ENCODE measurements around the gene DEUP1. TPM values are rescaled to one million over a fixed set of nuclear protein-coding genes. Genes with fewer than 3 reads are reported as not detected.
"Not testable (repeated sequence)": the region's sequence is repeated elsewhere in the genome, so short reads cannot be mapped to it uniquely, and the experiment has no call there.

DEUP1 gene
- total RNA-seq, 2 experiments from 2014 or later: not detected

GRCh38 chr11:93443232-93443631 is 112.7 kb downstream of the DEUP1 start:
- H3K9me3 Mint-ChIP-seq (ENCODE audit: low read depth); ATAC-seq; H3K4me3 Mint-ChIP-seq; intact Hi-C loops (cut with DNase I, micrococcal nuclease); H3K4me1 Mint-ChIP-seq; DNase-seq; H3K27me3 Mint-ChIP-seq; POLR2A ChIA-PET; CTCF ChIA-PET; H3K36me3 Mint-ChIP-seq (ENCODE audit: low read depth); H3K27ac Mint-ChIP-seq: not testable (repeated sequence)

DNA sequence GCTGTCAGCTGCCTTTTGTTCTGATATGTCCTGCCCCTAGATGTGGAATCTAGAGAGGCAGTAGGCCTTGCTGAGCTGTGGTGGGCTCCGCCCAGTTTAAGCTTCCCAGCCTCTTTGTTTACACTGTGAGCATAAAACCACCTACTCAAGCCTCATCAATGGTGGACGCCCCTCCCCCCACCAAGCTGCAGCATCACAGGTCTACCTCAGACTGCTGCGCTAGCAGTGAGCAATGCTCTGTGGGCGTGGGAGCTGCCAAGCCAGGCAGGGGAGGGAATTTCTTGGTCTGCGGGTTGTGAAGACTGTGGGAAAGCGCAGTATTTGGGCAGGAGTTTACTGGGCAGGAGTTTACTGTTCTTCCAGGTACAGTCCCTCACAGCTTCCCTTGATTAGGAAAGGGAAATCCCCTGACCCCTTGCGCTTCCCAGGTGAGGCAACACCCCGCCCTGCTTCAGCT is 114.1 kb downstream of the DEUP1 start:
- peaks cover 1% of the 10 kb centered on the region for H3K9me3 Mint-ChIP-seq (ENCODE audit: low read depth)
- intact Hi-C loops (cut with DNase I, micrococcal nuclease): no loop called here
- peaks cover 2% of the 10 kb centered on the region for H3K4me1 Mint-ChIP-seq
- POLR2A ChIA-PET: no interaction called here
- CTCF ChIA-PET: no interaction called here
- no peaks in the 10 kb centered on the region for H3K36me3 Mint-ChIP-seq (ENCODE audit: low read depth)
- H3K4me3 Mint-ChIP-seq: no peak overlapping the region
- no peak overlapping the region for H3K27ac Mint-ChIP-seq
- peak; percentile 67 for DNase-seq
- H3K27me3 Mint-ChIP-seq: peaks cover 4% of the 10 kb centered on the region
- ATAC-seq: peak; percentile 53

DNA sequence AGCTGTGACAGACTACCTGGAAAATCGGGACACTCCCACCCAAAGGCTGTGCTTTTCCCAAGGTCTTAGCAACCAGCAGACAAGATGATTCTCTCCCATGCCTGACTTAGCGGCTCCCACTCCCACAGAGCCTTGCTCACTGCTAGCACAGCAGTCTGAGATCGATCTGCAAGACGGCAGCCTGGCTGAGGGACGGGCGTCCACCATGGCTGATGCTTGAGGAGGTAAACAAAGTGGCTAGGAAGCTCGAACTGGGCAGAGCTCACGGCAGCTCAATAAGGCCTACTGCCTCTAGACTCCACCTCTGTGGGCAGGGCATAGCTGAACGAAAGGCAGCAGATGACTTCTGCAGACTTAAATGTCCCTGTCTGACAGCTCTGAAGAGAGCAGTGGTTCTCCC is 127.7 kb downstream of the DEUP1 start:
- Mint-ChIP-seq H3K4me1 (no peaks in the 10 kb centered on the region), H3K27ac (no peak overlapping the region), H3K4me3 (no peak overlapping the region), H3K27me3 (peaks cover 8% of the 10 kb centered on the region), H3K9me3 (ENCODE audit: low read depth) (no peaks in the 10 kb centered on the region), H3K36me3 (ENCODE audit: low read depth) (no peaks in the 10 kb centered on the region)
- DNase-seq: no peak
- intact Hi-C loops (cut with DNase I, micrococcal nuclease): no loop called here
- ChIA-PET POLR2A (no interaction called here), CTCF (no interaction called here)
- ATAC-seq: no peak

GRCh38 chr11:93463666-93464065 is 133.1 kb downstream of the DEUP1 start:
- intact Hi-C loops (cut with DNase I, micrococcal nuclease); H3K36me3 Mint-ChIP-seq (ENCODE audit: low read depth); DNase-seq; H3K27ac Mint-ChIP-seq; H3K9me3 Mint-ChIP-seq (ENCODE audit: low read depth); H3K27me3 Mint-ChIP-seq; H3K4me3 Mint-ChIP-seq; ATAC-seq; CTCF ChIA-PET; H3K4me1 Mint-ChIP-seq: not testable (repeated sequence)
- POLR2A ChIA-PET: interaction anchor here (0.5 kb wide), 1 partner anchor 114 kb away, joined by 4 read pairs; no protein-coding TSS in a partner anchor

DNA sequence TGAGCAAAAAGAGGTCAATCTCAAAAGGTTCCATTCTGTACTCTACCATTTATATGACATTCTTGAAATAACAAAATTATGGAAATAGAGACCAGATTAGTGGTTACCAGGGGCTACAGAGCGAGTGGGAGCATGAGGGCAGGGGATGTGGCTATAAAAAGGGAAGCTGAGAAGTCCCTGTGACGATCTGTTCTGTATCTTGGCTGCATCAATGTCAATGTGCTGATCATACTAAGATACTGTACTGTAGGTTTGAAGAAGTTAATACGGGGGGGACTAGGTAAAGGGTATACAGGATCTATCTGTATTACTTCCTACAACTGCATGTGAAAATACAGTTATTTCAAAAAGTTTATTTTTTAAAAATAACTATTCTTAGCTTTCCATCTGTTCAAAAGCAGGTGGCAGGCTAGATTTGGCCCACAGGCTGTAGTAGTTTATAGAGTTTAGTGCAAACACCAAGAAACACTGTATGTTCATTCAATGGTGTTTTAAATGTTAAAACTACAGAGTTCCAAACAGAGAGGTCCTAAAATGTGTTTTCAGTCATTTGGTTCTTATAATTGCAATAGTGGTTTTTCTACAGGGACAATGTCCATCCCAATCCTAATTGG is 134.5 kb downstream of the DEUP1 start:
- Mint-ChIP-seq H3K36me3 (ENCODE audit: low read depth) (no peaks in the 10 kb centered on the region), H3K27me3 (no peaks in the 10 kb centered on the region), H3K9me3 (ENCODE audit: low read depth) (no peaks in the 10 kb centered on the region)

GRCh38 chr11:93467054-93467453 is 136.5 kb downstream of the DEUP1 start:
- ATAC-seq: no peak
- intact Hi-C loops (cut with DNase I, micrococcal nuclease): no loop called here
- Mint-ChIP-seq H3K9me3 (ENCODE audit: low read depth) (no peaks in the 10 kb centered on the region), H3K4me3 (no peak overlapping the region), H3K27ac (no peak overlapping the region), H3K4me1 (no peaks in the 10 kb centered on the region), H3K36me3 (ENCODE audit: low read depth) (no peaks in the 10 kb centered on the region), H3K27me3 (peaks cover 2% of the 10 kb centered on the region)
- POLR2A ChIA-PET: no interaction called here
- CTCF ChIA-PET: no interaction called here
- no peak for DNase-seq

More for the DNA sequence above, 134.5 kb downstream of the DEUP1 start:
- no peak for ATAC-seq
- no peak for DNase-seq
- Mint-ChIP-seq H3K4me3 (no peak overlapping the region), H3K27ac (no peak overlapping the region), H3K4me1 (no peaks in the 10 kb centered on the region)
- ChIA-PET POLR2A (no interaction called here), CTCF (no interaction called here)
- intact Hi-C loops (cut with DNase I, micrococcal nuclease): no loop called here

GRCh38 chr11:93468290-93468689 is 137.7 kb downstream of the DEUP1 start:
- CTCF ChIA-PET: interaction anchor here (0.6 to 1.1 kb wide), 2 partner anchors 30 to 86 kb away, joined by 3 to 4 read pairs; no protein-coding TSS in a partner anchor
- Mint-ChIP-seq H3K4me3 (no peak overlapping the region), H3K36me3 (ENCODE audit: low read depth) (no peaks in the 10 kb centered on the region), H3K27me3 (peaks cover 2% of the 10 kb centered on the region), H3K4me1 (no peaks in the 10 kb centered on the region), H3K27ac (no peak overlapping the region), H3K9me3 (ENCODE audit: low read depth) (no peaks in the 10 kb centered on the region)
- ATAC-seq (no peak), DNase-seq (no peak)
- intact Hi-C loops (cut with DNase I, micrococcal nuclease): no loop called here
- POLR2A ChIA-PET: no interaction called here

DNA sequence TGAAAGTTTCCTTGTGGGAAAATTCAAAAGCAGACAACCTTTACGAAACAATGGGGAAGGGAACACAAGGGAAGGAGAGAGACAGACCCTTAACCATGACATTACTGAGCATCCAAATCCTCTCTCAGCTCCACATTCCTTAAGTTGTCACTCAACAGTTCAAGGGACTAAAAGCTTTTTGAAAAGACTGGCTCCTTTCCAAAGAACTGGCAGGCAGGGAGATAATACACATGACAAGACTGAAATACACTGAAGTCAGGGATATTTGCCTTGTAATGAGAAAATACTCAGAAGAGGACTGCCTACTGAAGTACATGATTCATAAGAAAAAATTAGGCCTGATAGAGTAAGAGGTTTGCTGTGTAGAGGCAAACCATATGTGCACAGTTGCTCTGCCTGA is 143.6 kb downstream of the DEUP1 start:
- H3K27ac Mint-ChIP-seq: no peak overlapping the region
- intact Hi-C loops (cut with DNase I, micrococcal nuclease): no loop called here
- H3K9me3 Mint-ChIP-seq (ENCODE audit: low read depth): no peaks in the 10 kb centered on the region
- H3K4me1 Mint-ChIP-seq: no peaks in the 10 kb centered on the region
- CTCF ChIA-PET: no interaction called here
- H3K4me3 Mint-ChIP-seq: no peak overlapping the region
- DNase-seq: no peak
- ATAC-seq: no peak
- POLR2A ChIA-PET: no interaction called here
- H3K27me3 Mint-ChIP-seq: peaks cover 2% of the 10 kb centered on the region
- no peaks in the 10 kb centered on the region for H3K36me3 Mint-ChIP-seq (ENCODE audit: low read depth)

GRCh38 chr11:93476796-93477195 is 146.3 kb downstream of the DEUP1 start:
- no peak overlapping the region for H3K4me3 Mint-ChIP-seq
- DNase-seq: no peak

GRCh38 chr11:93477684-93478234 is 147.2 kb downstream of the DEUP1 start:
- no peaks in the 10 kb centered on the region for H3K27me3 Mint-ChIP-seq
- intact Hi-C loops (cut with DNase I, micrococcal nuclease): loop anchor here in 1 of 2 experiments (1.0 kb wide), 1 partner anchor 136 kb away; no protein-coding TSS in a partner anchor

More at GRCh38 chr11:93476796-93477195, 146.3 kb downstream of the DEUP1 start:
- H3K27me3 Mint-ChIP-seq: no peaks in the 10 kb centered on the region
- no peaks in the 10 kb centered on the region for H3K36me3 Mint-ChIP-seq (ENCODE audit: low read depth)
- no peak for ATAC-seq
- no peak overlapping the region for H3K27ac Mint-ChIP-seq
- no peaks in the 10 kb centered on the region for H3K9me3 Mint-ChIP-seq (ENCODE audit: low read depth)
- ChIA-PET CTCF (interaction anchor here (0.6 kb wide), 1 partner anchor 20 kb away, joined by 4 read pairs; no protein-coding TSS in a partner anchor), POLR2A (no interaction called here)
- no peaks in the 10 kb centered on the region for H3K4me1 Mint-ChIP-seq
- intact Hi-C loops (cut with DNase I, micrococcal nuclease): no loop called here

GRCh38 chr11:93478841-93479240 is 148.3 kb downstream of the DEUP1 start:
- Mint-ChIP-seq H3K36me3 (ENCODE audit: low read depth) (no peaks in the 10 kb centered on the region), H3K9me3 (ENCODE audit: low read depth) (no peaks in the 10 kb centered on the region), H3K27ac (no peak overlapping the region), H3K4me1 (no peaks in the 10 kb centered on the region), H3K27me3 (no peaks in the 10 kb centered on the region), H3K4me3 (no peak overlapping the region)
- POLR2A ChIA-PET: no interaction called here
- CTCF ChIA-PET: interaction anchor here (0.6 kb wide), 1 partner anchor 92 kb away, joined by 3 read pairs; no protein-coding TSS in a partner anchor
- intact Hi-C loops (cut with DNase I, micrococcal nuclease): loop anchor here in 1 of 2 experiments (1.0 kb wide), 1 partner anchor 138 kb away; no protein-coding TSS in a partner anchor
- DNase-seq: no peak
- ATAC-seq: no peak

More at GRCh38 chr11:93477684-93478234, 147.2 kb downstream of the DEUP1 start:
- Mint-ChIP-seq H3K36me3 (ENCODE audit: low read depth) (no peaks in the 10 kb centered on the region), H3K9me3 (ENCODE audit: low read depth) (no peaks in the 10 kb centered on the region), H3K27ac (no peak overlapping the region), H3K4me3 (no peak overlapping the region), H3K4me1 (no peaks in the 10 kb centered on the region)
- no peak for ATAC-seq
- DNase-seq: no peak
- CTCF ChIA-PET: interaction anchor here (0.5 kb wide), 1 partner anchor 1652 kb away, joined by 4 read pairs; no protein-coding TSS in a partner anchor
- POLR2A ChIA-PET: no interaction called here

DNA sequence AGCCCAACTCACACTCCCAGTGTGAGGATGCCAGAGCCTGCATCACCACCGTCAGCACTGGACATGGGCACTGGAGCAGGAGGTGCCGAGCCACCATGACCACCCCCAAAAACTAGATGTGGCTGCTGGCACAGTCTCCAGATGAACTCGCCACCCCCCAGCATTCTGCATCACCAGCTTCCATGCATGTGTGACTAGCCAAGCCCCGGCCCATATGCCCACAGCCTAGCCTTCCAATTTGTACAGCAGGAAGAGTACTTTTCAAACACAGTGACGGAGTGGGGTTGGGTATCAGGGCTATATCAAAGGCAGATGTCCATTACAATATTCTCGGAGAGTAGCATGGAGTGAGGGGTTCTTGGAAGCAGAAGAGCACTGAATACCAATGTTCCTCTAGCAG is 149.7 kb downstream of the DEUP1 start:
- intact Hi-C loops (cut with DNase I, micrococcal nuclease): no loop called here
- ATAC-seq (no peak), DNase-seq (no peak)
- ChIA-PET CTCF (no interaction called here), POLR2A (no interaction called here)
- no peaks in the 10 kb centered on the region for H3K4me1 Mint-ChIP-seq
- H3K27me3 Mint-ChIP-seq: no peaks in the 10 kb centered on the region
- H3K4me3 Mint-ChIP-seq: no peak overlapping the region
- no peaks in the 10 kb centered on the region for H3K36me3 Mint-ChIP-seq (ENCODE audit: low read depth)
- no peaks in the 10 kb centered on the region for H3K9me3 Mint-ChIP-seq (ENCODE audit: low read depth)
- no peak overlapping the region for H3K27ac Mint-ChIP-seq
